DOHH2 (cell line): ENCODE data around the gene SLC66A1.

ENCODE experiments used
- H3F3A ChIP-seq: fragments of 200-600 bp; sonication (generic), shearing (Covaris generic); 2 replicates; pipeline ENCODE4 v1.6.0; 2016; ENCODE audit warnings: antibody characterized with exemption, mild to moderate bottlenecking; ENCODE audit not compliant: control insufficient read depth, insufficient read depth
- H3K27ac ChIP-seq: fragments of 200-600 bp; sonication (generic); 2 replicates; pipeline ENCODE4 v1.5.1; 2014; ENCODE audit warnings: low read depth, mild to moderate bottlenecking, low read length, moderate library complexity
- H3K27me3 ChIP-seq: fragments of 200-600 bp; sonication (generic); 2 replicates; pipeline ENCODE4 v1.6.1; 2014; ENCODE audit warnings: mild to moderate bottlenecking, low read length, mixed read lengths; ENCODE audit not compliant: control insufficient read depth
- H3K36me3 ChIP-seq: fragments of 200-600 bp; sonication (generic); 2 replicates; pipeline ENCODE4 v1.6.1; 2014; ENCODE audit warnings: mild to moderate bottlenecking, low read length, moderate library complexity, mixed read lengths; ENCODE audit not compliant: control insufficient read depth
- H3K4me1 ChIP-seq: fragments of 200-600 bp; sonication (generic); 2 replicates; pipeline ENCODE4 v1.6.1; 2014; ENCODE audit warnings: mild to moderate bottlenecking, low read length, mixed read lengths; ENCODE audit not compliant: control insufficient read depth
- H3K4me2 ChIP-seq: fragments of 200-600 bp; sonication (generic); 2 replicates; pipeline ENCODE4 v1.6.0; 2014; ENCODE audit warnings: mild to moderate bottlenecking, low read length, moderate library complexity
- H3K4me3 ChIP-seq: fragments of 200-600 bp; sonication (generic); 2 replicates; pipeline ENCODE4 v1.5.1; 2014; ENCODE audit warnings: mild to moderate bottlenecking, low read length, mixed read lengths
- H3K79me2 ChIP-seq: fragments of 200-600 bp; sonication (generic); 2 replicates; pipeline ENCODE4 v1.6.1; 2014; ENCODE audit warnings: mild to moderate bottlenecking, low read length, mixed read lengths; ENCODE audit not compliant: control insufficient read depth
- H3K9me2 ChIP-seq: fragments of 200-600 bp; sonication (generic); replicated peaks from 2 replicates; pipeline ENCODE4 v1.6.1; 2014; ENCODE audit warnings: mild to moderate bottlenecking, low read length, mixed read lengths; ENCODE audit not compliant: control insufficient read depth
- H3K9me3 ChIP-seq: fragments of 200-600 bp; sonication (generic); 2 replicates; pipeline ENCODE4 v1.6.1; 2014; ENCODE audit warnings: antibody characterized with exemption, low read length, mixed read lengths; ENCODE audit not compliant: control insufficient read depth, insufficient read depth
- H4K20me1 ChIP-seq: fragments of 200-600 bp; sonication (generic); 2 replicates; pipeline ENCODE4 v1.6.0; 2014; ENCODE audit warnings: low read depth, mild to moderate bottlenecking, antibody characterized with exemption, low read length, moderate library complexity; ENCODE audit not compliant: control insufficient read depth, insufficient read depth
- EZH2phosphoT487 ChIP-seq: fragments of 200-600 bp; sonication (generic); IDR thresholded peaks from 2 replicates; pipeline ENCODE4 v1.6.1; 2017; ENCODE audit warnings: borderline replicate concordance, mild to moderate bottlenecking, antibody characterized with exemption, low read length, moderate library complexity, mixed read lengths
- TF ChIP-seq, protein P1 (sequence below): fragments of 200-600 bp; sonication (generic); IDR thresholded peaks from one replicate; pipeline ENCODE4 v1.5.1; 2014; ENCODE audit warnings: antibody characterized with exemption, mild to moderate bottlenecking, low read depth, low read length; ENCODE audit not compliant: poor library complexity, severe bottlenecking

Gene SLC66A1

DNA sequence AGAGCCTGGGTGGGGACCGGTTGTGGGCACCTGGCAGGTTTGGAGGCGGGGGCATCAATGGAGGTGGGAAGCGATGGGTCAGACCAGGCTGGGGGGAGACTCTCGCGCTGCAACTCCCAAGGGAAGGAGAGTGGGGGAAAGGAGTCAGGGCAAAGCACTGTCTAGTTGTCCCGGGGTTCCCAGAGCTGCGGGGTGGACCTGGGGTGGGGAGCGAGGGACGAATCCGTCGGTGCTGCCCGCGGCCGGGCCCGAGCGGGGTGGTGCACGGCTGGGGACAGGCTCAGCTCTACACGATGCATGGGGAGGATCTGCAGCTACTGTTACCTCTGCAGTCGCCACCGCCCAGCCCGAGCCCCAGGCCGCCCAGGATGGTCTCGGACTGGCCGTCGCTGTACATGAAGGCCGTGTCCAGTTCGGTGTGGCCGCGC is 609 bp upstream of the SLC66A1 start:
- Histone ChIP-seq H3K36me3 (peaks cover 24% of the 10 kb centered on the region), H3K4me1 (peaks cover 52% of the 10 kb centered on the region)

DNA sequence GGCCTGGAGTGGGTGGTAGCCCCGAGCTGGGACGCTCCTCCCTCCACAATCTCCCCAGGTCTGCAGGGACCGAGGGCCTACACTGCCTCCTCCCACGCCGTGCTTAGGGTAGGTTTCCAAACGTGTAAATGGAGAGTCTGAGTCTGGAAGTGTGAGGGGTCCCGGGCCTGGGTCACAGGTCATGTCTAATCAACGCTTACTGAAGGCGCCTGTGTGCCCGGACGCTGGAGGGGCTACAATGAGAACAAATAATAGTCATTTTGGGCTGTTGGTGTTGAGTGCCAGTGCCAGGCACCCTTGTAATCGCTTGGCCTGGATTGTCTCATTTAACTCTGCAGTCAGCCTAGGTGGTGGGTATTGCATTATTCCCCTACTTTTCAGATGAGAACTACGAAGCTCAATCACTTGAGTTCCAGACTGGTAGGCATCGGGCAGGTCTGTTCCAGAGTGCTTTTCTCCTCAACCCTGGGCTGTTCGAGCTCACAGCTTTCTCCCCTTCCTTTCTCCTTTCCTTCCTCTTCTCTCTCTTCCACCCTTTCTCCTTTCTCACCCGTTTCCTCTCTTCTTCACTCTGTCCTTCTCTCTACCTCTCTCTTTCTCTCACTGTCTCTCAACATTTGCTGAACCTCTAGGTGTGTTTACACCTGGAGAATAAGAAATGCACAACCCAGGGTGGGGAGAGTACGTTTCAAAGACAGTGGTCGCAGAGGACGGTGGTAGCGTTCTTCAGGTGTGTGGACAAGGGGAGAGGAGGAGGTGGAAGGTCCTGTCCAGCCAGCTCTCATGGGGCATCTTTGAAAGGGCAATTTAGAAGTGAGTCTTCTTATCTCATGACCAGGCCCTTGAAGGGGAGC is 883 bp downstream of the SLC66A1 start:
- Histone ChIP-seq H3K27ac (peak overlapping the region; percentile 86), H3K4me3 (peak overlapping the region; percentile 94), H3K4me1 (peaks cover 62% of the 10 kb centered on the region), H3K9me3 (no peaks in the 10 kb centered on the region), H3F3A (peaks cover 30% of the 10 kb centered on the region), H3K9me2 (no peaks in the 10 kb centered on the region), H3K36me3 (peaks cover 14% of the 10 kb centered on the region), H3K4me2 (peak overlapping the region; percentile 97), H3K27me3 (no peaks in the 10 kb centered on the region), H3K79me2 (peaks cover 27% of the 10 kb centered on the region), H4K20me1 (no peaks in the 10 kb centered on the region)
- TF ChIP-seq, protein P1, sequence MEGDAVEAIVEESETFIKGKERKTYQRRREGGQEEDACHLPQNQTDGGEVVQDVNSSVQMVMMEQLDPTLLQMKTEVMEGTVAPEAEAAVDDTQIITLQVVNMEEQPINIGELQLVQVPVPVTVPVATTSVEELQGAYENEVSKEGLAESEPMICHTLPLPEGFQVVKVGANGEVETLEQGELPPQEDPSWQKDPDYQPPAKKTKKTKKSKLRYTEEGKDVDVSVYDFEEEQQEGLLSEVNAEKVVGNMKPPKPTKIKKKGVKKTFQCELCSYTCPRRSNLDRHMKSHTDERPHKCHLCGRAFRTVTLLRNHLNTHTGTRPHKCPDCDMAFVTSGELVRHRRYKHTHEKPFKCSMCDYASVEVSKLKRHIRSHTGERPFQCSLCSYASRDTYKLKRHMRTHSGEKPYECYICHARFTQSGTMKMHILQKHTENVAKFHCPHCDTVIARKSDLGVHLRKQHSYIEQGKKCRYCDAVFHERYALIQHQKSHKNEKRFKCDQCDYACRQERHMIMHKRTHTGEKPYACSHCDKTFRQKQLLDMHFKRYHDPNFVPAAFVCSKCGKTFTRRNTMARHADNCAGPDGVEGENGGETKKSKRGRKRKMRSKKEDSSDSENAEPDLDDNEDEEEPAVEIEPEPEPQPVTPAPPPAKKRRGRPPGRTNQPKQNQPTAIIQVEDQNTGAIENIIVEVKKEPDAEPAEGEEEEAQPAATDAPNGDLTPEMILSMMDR, result no peak
- TF ChIP-seq EZH2phosphoT487, result no peak

More for the DNA sequence above, 609 bp upstream of the SLC66A1 start:
- no peaks in the 10 kb centered on the region for H3K27me3 ChIP-seq
- H3K9me2 ChIP-seq, result no peaks in the 10 kb centered on the region
- TF ChIP-seq, protein P1, result no peak
- no peak for TF ChIP-seq EZH2phosphoT487
- H3K9me3 ChIP-seq, result no peaks in the 10 kb centered on the region
- H3F3A ChIP-seq, result peaks cover 30% of the 10 kb centered on the region
- no peaks in the 10 kb centered on the region for H4K20me1 ChIP-seq
- H3K4me2 ChIP-seq, result peak overlapping the region; percentile 93
- H3K79me2 ChIP-seq, result peaks cover 25% of the 10 kb centered on the region
- H3K4me3 ChIP-seq, result peak overlapping the region; percentile 94
- peak overlapping the region; percentile 27; the same call in 1 of the 2 replicates for H3K27ac ChIP-seq

DNA sequence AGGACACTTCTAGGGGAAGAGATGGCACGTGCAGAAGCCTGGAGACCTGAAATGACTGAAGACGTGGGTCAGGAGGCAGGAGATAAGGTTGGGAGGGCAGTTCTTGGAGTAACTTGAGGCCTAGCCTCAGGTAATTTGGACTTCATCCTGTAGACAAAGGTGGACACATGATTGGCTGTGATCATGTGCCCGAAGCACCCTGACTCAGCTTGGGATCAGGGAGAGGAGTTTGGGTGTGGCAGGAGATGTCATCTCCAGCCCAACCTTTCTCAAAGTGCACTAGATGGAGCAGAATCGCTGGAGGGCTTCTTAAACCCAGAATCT is 1.5 kb downstream of the SLC66A1 start:
- H3K36me3 ChIP-seq, result peaks cover 11% of the 10 kb centered on the region
- peaks cover 27% of the 10 kb centered on the region for H3K79me2 ChIP-seq
- TF ChIP-seq EZH2phosphoT487, result no peak
- TF ChIP-seq, protein P1, result no peak
- no peaks in the 10 kb centered on the region for H3K9me3 ChIP-seq
- H3F3A ChIP-seq, result peaks cover 30% of the 10 kb centered on the region
- H3K4me2 ChIP-seq, result peak overlapping the region; percentile 97
- no peaks in the 10 kb centered on the region for H3K9me2 ChIP-seq
- peak overlapping the region; percentile 94 for H3K4me3 ChIP-seq
- H3K4me1 ChIP-seq, result peaks cover 62% of the 10 kb centered on the region
- no peaks in the 10 kb centered on the region for H3K27me3 ChIP-seq
- no peaks in the 10 kb centered on the region for H4K20me1 ChIP-seq
- H3K27ac ChIP-seq, result peak overlapping the region; percentile 86
